HepG2 (cell line): ENCODE data around the gene TMEM240.

Experiments used
- BORCS8-MEF2B ChIP-seq: sonication (generic); formaldehyde crosslinking; IDR thresholded peaks from 2 replicates; pipeline ENCODE4 v1.8.0; 2022; ENCODE audit warnings: mild to moderate bottlenecking, missing genetic modification reagents
- TF ChIP-seq, protein P1 (sequence below): sonication (generic); formaldehyde crosslinking; IDR thresholded peaks from 2 replicates; pipeline ENCODE4 v1.5.0; 2020; ENCODE audit warnings: mild to moderate bottlenecking, missing genetic modification reagents, moderate library complexity
- TF ChIP-seq, protein P2 (sequence below): sonication (generic); formaldehyde crosslinking; IDR thresholded peaks from 2 replicates; pipeline ENCODE4 v1.8.1; 2022; ENCODE audit warnings: mild to moderate bottlenecking, missing genetic modification reagents

DNA sequence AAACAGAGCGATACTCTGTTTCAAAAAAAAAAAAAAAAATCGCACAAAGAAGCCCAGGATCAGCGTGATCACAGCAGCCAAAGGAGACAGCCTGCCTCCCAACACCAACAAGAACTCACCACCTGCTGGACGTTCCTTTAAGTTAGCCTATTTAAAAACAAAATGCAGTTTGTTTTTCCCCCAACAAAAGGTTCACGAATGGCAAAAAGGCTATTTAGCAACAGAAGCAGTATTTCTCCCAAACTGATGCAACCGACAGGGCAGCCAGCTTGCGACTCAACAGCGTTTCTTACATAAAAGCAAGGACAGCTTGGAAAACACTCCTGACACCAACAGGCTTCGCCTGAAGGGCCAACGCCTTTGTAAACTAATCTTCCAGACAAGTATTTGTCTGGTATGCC is 27.5 kb upstream of the TMEM240 start:
- TF ChIP-seq, protein P1, sequence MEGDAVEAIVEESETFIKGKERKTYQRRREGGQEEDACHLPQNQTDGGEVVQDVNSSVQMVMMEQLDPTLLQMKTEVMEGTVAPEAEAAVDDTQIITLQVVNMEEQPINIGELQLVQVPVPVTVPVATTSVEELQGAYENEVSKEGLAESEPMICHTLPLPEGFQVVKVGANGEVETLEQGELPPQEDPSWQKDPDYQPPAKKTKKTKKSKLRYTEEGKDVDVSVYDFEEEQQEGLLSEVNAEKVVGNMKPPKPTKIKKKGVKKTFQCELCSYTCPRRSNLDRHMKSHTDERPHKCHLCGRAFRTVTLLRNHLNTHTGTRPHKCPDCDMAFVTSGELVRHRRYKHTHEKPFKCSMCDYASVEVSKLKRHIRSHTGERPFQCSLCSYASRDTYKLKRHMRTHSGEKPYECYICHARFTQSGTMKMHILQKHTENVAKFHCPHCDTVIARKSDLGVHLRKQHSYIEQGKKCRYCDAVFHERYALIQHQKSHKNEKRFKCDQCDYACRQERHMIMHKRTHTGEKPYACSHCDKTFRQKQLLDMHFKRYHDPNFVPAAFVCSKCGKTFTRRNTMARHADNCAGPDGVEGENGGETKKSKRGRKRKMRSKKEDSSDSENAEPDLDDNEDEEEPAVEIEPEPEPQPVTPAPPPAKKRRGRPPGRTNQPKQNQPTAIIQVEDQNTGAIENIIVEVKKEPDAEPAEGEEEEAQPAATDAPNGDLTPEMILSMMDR, result no peak
- TF ChIP-seq, protein P2, sequence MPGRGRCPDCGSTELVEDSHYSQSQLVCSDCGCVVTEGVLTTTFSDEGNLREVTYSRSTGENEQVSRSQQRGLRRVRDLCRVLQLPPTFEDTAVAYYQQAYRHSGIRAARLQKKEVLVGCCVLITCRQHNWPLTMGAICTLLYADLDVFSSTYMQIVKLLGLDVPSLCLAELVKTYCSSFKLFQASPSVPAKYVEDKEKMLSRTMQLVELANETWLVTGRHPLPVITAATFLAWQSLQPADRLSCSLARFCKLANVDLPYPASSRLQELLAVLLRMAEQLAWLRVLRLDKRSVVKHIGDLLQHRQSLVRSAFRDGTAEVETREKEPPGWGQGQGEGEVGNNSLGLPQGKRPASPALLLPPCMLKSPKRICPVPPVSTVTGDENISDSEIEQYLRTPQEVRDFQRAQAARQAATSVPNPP (CRISPR knock-in tag), result no peak
- no peak for TF ChIP-seq BORCS8-MEF2B (CRISPR knock-in tag)
